SU-DHL-6 (cell line): ENCODE results near the gene GSTA1.
"Not testable (repeated sequence)": the region's sequence is repeated elsewhere in the genome, so short reads cannot be mapped to it uniquely, and the experiment has no call there.

Experiments
- H2AFZ ChIP-seq: fragments of 200-600 bp; sonication (generic); 2 replicates; pipeline ENCODE4 v1.6.1; 2014; ENCODE audit warnings: low read depth, mild to moderate bottlenecking, moderate library complexity, mixed read lengths, antibody characterized with exemption, low read length; ENCODE audit not compliant: severe bottlenecking
- H3F3A ChIP-seq: fragments of 200-600 bp; shearing (Covaris generic); 2 replicates; pipeline ENCODE4 v1.6.0; 2016; ENCODE audit warnings: antibody characterized with exemption, mild to moderate bottlenecking; ENCODE audit not compliant: insufficient read depth
- H3K27ac ChIP-seq: fragments of 200-600 bp; sonication (generic); 2 replicates; pipeline ENCODE4 v1.5.1; 2016; ENCODE audit warnings: low read depth, mild to moderate bottlenecking, low read length, moderate library complexity, mixed read lengths
- H3K27me3 ChIP-seq: fragments of 200-600 bp; sonication (generic), shearing (Covaris generic); 2 replicates; pipeline ENCODE4 v1.6.0; 2014; ENCODE audit warnings: mild to moderate bottlenecking, low read length
- H3K36me3 ChIP-seq: fragments of 200-600 bp; sonication (generic); 2 replicates; pipeline ENCODE4 v1.6.1; 2014; ENCODE audit warnings: mild to moderate bottlenecking, low read length, mixed read lengths
- H3K4me2 ChIP-seq: fragments of 300-600, 200-600 bp; shearing (Covaris generic), sonication (generic); 2 replicates; pipeline ENCODE4 v1.6.0; 2014; ENCODE audit warnings: low read length, low read depth, mild to moderate bottlenecking; ENCODE audit not compliant: poor library complexity, severe bottlenecking
- H3K4me3 ChIP-seq: fragments of 200-600 bp; sonication (generic); 2 replicates; pipeline ENCODE4 v1.5.1; 2014; ENCODE audit warnings: antibody characterized with exemption, low read length, mild to moderate bottlenecking, mixed read lengths; ENCODE audit not compliant: insufficient read depth, poor library complexity, severe bottlenecking
- H3K79me2 ChIP-seq: fragments of 200-600 bp; sonication (generic); 2 replicates; pipeline ENCODE4 v1.6.1; 2014; ENCODE audit warnings: mild to moderate bottlenecking, low read length, moderate library complexity; ENCODE audit not compliant: insufficient read depth
- H3K9ac ChIP-seq: fragments of 200-600 bp; sonication (generic); 2 replicates; pipeline ENCODE4 v1.7.0; 2014; ENCODE audit warnings: mild to moderate bottlenecking, low read length
- H3K9me2 ChIP-seq: fragments of 200-600 bp; sonication (generic); replicated peaks from 2 replicates; pipeline ENCODE4 v1.6.1; 2014; ENCODE audit warnings: low read length; ENCODE audit not compliant: insufficient read depth
- H3K9me3 ChIP-seq: fragments of 200-600 bp; sonication (generic); 2 replicates; pipeline ENCODE4 v1.6.1; 2014; ENCODE audit warnings: low read length, mixed read lengths; ENCODE audit not compliant: insufficient read depth
- H4K20me1 ChIP-seq: fragments of 200-600 bp; sonication (generic); 2 replicates; pipeline ENCODE4 v1.6.1; 2014; ENCODE audit warnings: low read depth, mild to moderate bottlenecking, antibody characterized with exemption, low read length, moderate library complexity, mixed read lengths
- EZH2phosphoT487 ChIP-seq: fragments of 200-600 bp; sonication (generic), shearing (Covaris generic); conservative IDR thresholded peaks from 2 replicates; pipeline ENCODE4 v1.6.1; 2018; ENCODE audit warnings: mild to moderate bottlenecking, antibody characterized with exemption, low read length, moderate library complexity, mixed read lengths
- TF ChIP-seq, protein P1 (sequence below): fragments of 200-600 bp; sonication (generic); IDR thresholded peaks from one replicate; pipeline ENCODE4 v1.5.1; 2017; ENCODE audit warnings: antibody characterized with exemption, mild to moderate bottlenecking, low read length, moderate library complexity; ENCODE audit not compliant: insufficient read depth, poor library complexity, severe bottlenecking

The GSTA1 gene

DNA sequence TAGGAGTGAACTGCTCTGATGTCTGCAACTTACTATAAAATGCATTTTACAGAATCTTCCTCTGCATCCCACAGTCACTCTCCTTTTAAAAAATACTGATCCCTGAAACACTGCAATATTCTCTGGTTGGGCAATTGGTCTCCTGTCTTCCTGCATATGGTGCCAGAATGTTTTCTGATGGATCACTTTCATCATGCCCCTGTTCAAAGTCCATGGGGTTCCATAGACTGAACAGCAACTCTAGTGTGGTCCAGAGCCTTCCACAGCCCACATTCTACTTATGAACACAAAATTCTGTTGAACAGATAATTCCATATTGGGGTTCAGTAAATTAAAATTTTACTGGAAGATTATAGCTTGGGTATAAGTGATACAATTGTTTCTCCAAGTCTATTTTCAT lies 51.3 kb downstream of the GSTA1 start:
- Histone ChIP-seq H3K27me3 (no peaks in the 10 kb centered on the region), H3K27ac (no peak overlapping the region), H3K9me3 (no peaks in the 10 kb centered on the region), H3K4me3 (no peak overlapping the region), H2AFZ (no peak overlapping the region), H3K36me3 (no peaks in the 10 kb centered on the region), H4K20me1 (no peaks in the 10 kb centered on the region), H3K9ac (no peak overlapping the region), H3K4me2 (no peak overlapping the region), H3K79me2 (no peaks in the 10 kb centered on the region), H3F3A (no peaks in the 10 kb centered on the region), H3K9me2 (no peaks in the 10 kb centered on the region)
- TF ChIP-seq, protein P1, sequence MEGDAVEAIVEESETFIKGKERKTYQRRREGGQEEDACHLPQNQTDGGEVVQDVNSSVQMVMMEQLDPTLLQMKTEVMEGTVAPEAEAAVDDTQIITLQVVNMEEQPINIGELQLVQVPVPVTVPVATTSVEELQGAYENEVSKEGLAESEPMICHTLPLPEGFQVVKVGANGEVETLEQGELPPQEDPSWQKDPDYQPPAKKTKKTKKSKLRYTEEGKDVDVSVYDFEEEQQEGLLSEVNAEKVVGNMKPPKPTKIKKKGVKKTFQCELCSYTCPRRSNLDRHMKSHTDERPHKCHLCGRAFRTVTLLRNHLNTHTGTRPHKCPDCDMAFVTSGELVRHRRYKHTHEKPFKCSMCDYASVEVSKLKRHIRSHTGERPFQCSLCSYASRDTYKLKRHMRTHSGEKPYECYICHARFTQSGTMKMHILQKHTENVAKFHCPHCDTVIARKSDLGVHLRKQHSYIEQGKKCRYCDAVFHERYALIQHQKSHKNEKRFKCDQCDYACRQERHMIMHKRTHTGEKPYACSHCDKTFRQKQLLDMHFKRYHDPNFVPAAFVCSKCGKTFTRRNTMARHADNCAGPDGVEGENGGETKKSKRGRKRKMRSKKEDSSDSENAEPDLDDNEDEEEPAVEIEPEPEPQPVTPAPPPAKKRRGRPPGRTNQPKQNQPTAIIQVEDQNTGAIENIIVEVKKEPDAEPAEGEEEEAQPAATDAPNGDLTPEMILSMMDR, result no peak
- TF ChIP-seq EZH2phosphoT487, result no peak

DNA sequence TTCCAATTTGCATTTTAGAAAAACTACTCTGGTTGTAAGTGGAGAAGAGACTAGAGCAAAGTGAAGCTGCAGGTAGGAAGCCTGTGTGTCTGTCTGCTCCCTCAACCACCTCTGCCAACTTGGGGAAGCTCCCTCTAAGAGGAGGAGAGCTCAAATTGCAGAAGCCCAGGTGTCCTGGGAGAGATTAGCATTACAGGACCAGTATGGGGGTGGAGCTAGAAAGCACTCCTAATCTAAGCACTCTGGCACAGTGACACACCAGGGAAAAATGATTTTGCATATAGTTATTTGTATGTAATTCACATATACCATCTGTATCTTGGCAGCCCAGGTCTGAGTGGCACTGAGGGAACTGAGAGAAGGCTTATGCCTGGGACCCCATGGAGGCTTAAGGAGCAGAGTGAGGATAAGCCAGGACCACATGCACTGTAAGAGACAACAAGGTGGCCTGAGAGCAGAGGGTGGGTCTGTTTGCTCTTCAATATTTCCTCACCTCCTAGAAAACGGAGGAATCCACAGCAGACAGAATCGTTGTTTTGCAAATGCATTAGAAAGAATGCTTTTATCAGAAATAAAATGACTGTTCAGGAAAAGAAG lies 54.0 kb downstream of the GSTA1 start:
- H3K79me2 ChIP-seq, result no peaks in the 10 kb centered on the region
- no peak overlapping the region for H3K27ac ChIP-seq
- no peak overlapping the region for H3K9ac ChIP-seq
- no peak overlapping the region for H2AFZ ChIP-seq
- H3K9me2 ChIP-seq, result no peaks in the 10 kb centered on the region
- no peaks in the 10 kb centered on the region for H3K9me3 ChIP-seq
- H3K27me3 ChIP-seq, result no peaks in the 10 kb centered on the region
- no peaks in the 10 kb centered on the region for H3F3A ChIP-seq
- H3K4me2 ChIP-seq, result no peak overlapping the region
- H3K36me3 ChIP-seq, result no peaks in the 10 kb centered on the region
- no peak for TF ChIP-seq EZH2phosphoT487
- TF ChIP-seq, protein P1, result no peak
- no peak overlapping the region for H3K4me3 ChIP-seq
- no peaks in the 10 kb centered on the region for H4K20me1 ChIP-seq

DNA sequence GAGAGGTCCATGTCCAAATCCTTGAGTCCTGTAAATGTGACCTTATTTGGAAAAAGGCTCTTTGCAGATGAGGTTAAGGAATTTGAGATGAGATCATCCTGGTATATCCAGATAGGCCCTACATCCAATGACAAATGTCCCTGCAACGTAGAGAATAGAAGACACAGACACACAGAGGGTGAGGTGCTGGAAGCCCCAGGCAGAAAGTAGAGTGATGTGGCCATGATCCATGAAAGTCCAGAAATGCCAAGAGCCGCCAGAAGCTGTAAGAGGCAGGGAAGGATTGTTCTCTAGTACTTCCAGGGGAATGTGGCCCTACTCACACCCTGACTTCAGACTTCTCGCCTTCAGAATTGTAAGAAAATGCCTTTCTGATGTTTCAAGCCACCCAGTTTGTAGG lies 56.3 kb downstream of the GSTA1 start:
- not testable (repeated sequence) for H2AFZ ChIP-seq, H3K36me3 ChIP-seq, H3F3A ChIP-seq, H3K79me2 ChIP-seq, H4K20me1 ChIP-seq, H3K27me3 ChIP-seq, H3K27ac ChIP-seq, H3K4me3 ChIP-seq, H3K9me2 ChIP-seq, H3K9ac ChIP-seq, H3K4me2 ChIP-seq, H3K9me3 ChIP-seq

DNA sequence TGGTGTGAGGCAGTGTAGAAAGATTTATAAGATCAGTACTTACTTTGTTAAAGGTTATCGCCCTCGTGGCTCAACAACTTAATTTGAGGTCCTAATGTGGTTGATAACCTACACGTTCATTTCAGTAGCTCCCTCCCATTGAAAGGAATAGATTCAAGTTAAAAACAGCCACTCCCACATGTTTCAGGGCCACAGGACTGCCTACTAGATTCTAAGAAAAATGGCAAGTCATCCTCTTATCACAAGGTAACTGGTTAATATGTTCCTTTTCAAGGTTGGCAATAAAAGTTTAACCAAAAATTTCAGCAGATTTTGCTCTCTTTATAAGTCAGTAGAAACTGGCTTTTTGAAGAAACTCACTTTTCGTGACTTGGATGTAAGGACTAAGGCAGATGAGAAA lies 57.4 kb downstream of the GSTA1 start:
- Histone ChIP-seq H3K9me3 (no peaks in the 10 kb centered on the region), H3K9ac (no peak overlapping the region), H4K20me1 (no peaks in the 10 kb centered on the region), H3K4me2 (no peak overlapping the region), H3F3A (no peaks in the 10 kb centered on the region), H3K27ac (no peak overlapping the region), H3K9me2 (no peaks in the 10 kb centered on the region), H2AFZ (no peak overlapping the region), H3K4me3 (no peak overlapping the region), H3K79me2 (no peaks in the 10 kb centered on the region), H3K36me3 (no peaks in the 10 kb centered on the region), H3K27me3 (no peaks in the 10 kb centered on the region)
- no peak for TF ChIP-seq EZH2phosphoT487
- TF ChIP-seq, protein P1, result no peak
